Upper lobe of right lung (tissue), 1 donor: ENCODE measurements around the gene OR7E24. TPM values are rescaled to one million over a fixed set of nuclear protein-coding genes. Genes with fewer than 3 reads are reported as not detected.

ENCODE experiments used
- ATAC-seq: fragments of 200-7000 bp; cut with Tn5 transposase; one replicate; pipeline ENCODE4 v1.9.1; 2020; ENCODE audit warnings: mild to moderate bottlenecking, moderate library complexity
- DNase-seq: peaks from one replicate; pipeline ENCODE4 v3.0.0-alpha.2; 2020
- H3K27ac ChIP-seq: fragments of 200-600 bp; one replicate; pipeline ENCODE4 v1.8.0; 2022
- H3K27me3 ChIP-seq: fragments of 200-600 bp; one replicate; pipeline ENCODE4 v1.8.0; 2022; ENCODE audit warnings: mild to moderate bottlenecking
- H3K36me3 ChIP-seq: fragments of 200-600 bp; one replicate; pipeline ENCODE4 v1.8.0; 2022
- H3K4me1 ChIP-seq: fragments of 200-600 bp; one replicate; pipeline ENCODE4 v1.8.0; 2022
- H3K4me3 ChIP-seq: fragments of 200-600 bp; one replicate; pipeline ENCODE4 v1.8.0; 2022; ENCODE audit warnings: mild to moderate bottlenecking
- H3K9me3 ChIP-seq: fragments of 200-600 bp; one replicate; pipeline ENCODE4 v1.8.0; 2022
- CTCF ChIP-seq: fragments of 200-600 bp; IDR thresholded peaks from one replicate; pipeline ENCODE4 v1.8.0; 2022; ENCODE audit warnings: antibody characterized with exemption
- intact Hi-C: fragments of 100-400 bp; cut with DNase I; formaldehyde crosslinking; loops from one replicate; pipeline ENCODE4 v1.11.0; 2022
- total RNA-seq: library from RNA; stranded (reverse); fragmentation: NEBNext Ultra II Directional; extraction: Animal tissue kit (Norgen Biotek cat#: 25700); gene quantifications from one replicate; pipeline ENCODE4 v1.2.1, GENCODE V29; 2021
- donor health status: DM: no; HTN: yes; CAD: no; lungs with severe emphysema.

Gene OR7E24
- total RNA-seq, 1 donor from 2014 or later: not detected

GRCh38 chr19:9295411-9295849 is 44.7 kb downstream of the OR7E24 start:
- ATAC-seq (no peak), DNase-seq (no peak)
- Histone ChIP-seq H3K4me1 (no peaks in the 10 kb centered on the region), H3K27ac (no peak overlapping the region), H3K36me3 (peaks cover 35% of the 10 kb centered on the region), H3K27me3 (no peaks in the 10 kb centered on the region), H3K9me3 (peaks cover 95% of the 10 kb centered on the region), H3K4me3 (no peak overlapping the region)
- TF ChIP-seq CTCF: no peak
- intact Hi-C loops: no loop called here

DNA sequence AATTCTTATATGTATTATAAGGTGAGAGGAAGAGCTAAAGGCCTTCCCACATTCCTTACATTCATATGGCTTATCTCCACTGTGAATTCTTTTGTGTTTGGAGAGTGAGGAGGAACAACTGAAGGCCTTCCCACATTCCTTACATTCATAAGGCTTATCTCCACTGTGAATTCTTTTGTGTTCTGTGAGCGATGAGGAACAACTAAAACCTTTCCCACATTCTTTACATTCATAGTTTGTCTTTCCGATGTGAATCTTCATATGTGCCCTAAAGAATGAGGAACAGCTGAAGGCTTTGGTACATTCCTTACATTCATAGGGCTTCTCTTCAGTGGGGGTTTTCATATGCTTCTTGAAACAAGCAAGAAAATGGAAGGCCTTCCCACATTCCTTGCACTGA is 45.6 kb downstream of the OR7E24 start:
- ATAC-seq (no peak), DNase-seq (no peak)
- H3K4me3 ChIP-seq: no peak overlapping the region
- no peak for TF ChIP-seq CTCF
- no peak overlapping the region for H3K27ac ChIP-seq
- H3K9me3 ChIP-seq: peaks cover 95% of the 10 kb centered on the region
- peaks cover 44% of the 10 kb centered on the region for H3K36me3 ChIP-seq
- H3K27me3 ChIP-seq: no peaks in the 10 kb centered on the region
- no peaks in the 10 kb centered on the region for H3K4me1 ChIP-seq
- intact Hi-C loops: no loop called here

Other genes with a start within 250 kb of the OR7E24 start
- 0.41 TPM for gene MUC16, start 240.5 kb upstream of the OR7E24 start, total RNA-seq
- not detected for gene OR1M1, start 163.9 kb upstream of the OR7E24 start, total RNA-seq
- gene OR7G2, start 143.5 kb upstream of the OR7E24 start, total RNA-seq: not detected
- not detected for gene OR7G1, start 135.2 kb upstream of the OR7E24 start, total RNA-seq
- not detected for gene OR7G3, start 124.0 kb upstream of the OR7E24 start, total RNA-seq
- 28.2 TPM for gene ZNF317, start 110.5 kb upstream of the OR7E24 start, total RNA-seq
- 0.52 TPM for gene OR7D2, start 72.0 kb upstream of the OR7E24 start, total RNA-seq
- not detected for gene OR7D4, start 31.3 kb upstream of the OR7E24 start, total RNA-seq
- 5.3 TPM for gene ZNF699, start 58.9 kb downstream of the OR7E24 start, total RNA-seq
- gene ZNF559, start 73.2 kb downstream of the OR7E24 start, total RNA-seq: 21.2 TPM
- 3.3 TPM for gene ZNF177, start 112.1 kb downstream of the OR7E24 start, total RNA-seq
- gene ZNF266, start 184.6 kb downstream of the OR7E24 start, total RNA-seq: 24.5 TPM
- not detected for gene ZNF560, start 247.7 kb downstream of the OR7E24 start, total RNA-seq